Activated naive CD4-positive, alpha-beta T cell (primary cell): ENCODE data around the gene CBFB.
"Not testable (repeated sequence)": the region's sequence is repeated elsewhere in the genome, so short reads cannot be mapped to it uniquely, and the experiment has no call there.

Experiments
- DNase-seq, 4 experiments: peaks; one replicate each; lab custom pipeline; 2025; lab: John Stamatoyannopoulos, UW

Gene CBFB

DNA sequence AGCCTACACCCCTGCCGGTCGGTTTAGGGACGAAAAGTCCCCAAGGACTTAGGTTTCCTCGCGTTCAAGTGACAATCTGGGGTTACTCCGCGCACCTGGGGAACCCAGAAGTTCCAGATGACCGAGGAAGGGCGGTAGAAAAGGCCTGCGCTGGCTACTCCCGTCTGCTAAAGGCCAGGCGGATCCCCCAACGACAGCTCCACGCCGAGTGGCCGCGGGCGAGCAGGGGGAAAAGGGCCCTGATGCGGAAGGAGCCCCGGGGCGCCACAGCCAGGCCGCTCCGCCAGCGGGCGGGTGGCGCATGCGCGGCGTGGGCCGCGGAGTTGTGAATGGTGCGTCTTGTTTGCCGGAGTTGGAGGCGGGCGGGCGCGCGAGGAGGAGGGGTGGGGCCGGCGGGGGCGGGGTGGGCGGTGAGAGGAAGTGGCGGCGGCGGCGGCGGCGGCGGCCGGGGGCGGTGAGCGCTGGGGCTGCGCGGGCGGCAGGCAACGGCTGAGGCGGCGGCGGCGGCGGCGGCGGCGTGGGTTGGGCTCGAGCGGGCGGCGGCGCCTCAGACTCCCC lies at the start of gene CBFB:
Gene CBFB (plus strand): TSS at position 454 of the 558 bp plus-strand sequence. CDS start 259 bp downstream, outside the sequence.
- DNase-seq = peak; percentile 77 to 94 (median 84)

DNA sequence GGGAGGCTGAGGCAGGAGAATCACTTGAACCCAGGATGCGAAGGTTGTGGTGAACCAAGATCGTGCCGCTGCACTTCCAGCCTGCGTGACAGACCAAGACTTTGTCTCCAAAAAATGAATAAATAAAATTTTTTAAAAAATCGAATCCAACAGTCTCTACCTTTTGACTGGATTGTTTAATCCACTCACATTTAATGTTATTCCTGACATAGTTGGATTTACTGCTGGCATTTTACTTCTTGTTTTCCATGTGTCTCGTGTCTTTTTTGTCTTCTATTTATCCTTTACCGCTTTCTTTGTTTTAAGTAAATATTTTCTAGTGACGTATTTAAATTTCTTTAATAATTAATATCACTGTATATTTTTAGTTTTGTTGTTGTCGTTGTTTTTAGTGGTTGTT lies 45.9 kb upstream of the CBFB start:
- no peak for DNase-seq

DNA sequence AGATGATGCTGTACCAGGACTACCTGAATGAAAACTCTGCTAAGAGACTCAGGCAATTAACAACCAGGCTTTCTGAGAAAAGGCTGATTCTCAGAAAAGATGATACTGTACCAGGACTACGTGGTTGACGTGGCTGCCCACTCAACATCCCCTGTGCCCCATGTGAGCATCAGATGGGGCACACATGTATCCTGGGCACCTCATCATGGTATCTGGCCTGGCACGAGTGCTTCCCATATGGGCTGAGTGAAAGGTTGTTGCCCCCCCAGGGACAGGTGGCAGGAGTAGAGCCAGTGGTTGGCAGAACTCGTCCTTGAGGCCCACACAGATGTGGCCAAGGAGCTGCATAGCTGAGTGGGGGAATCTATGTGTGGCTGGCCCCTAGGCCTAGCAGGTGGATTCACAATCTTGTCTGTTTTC lies 44.0 kb upstream of the CBFB start:
- DNase-seq = no peak

GRCh38 chr16:66986559-66986958 lies 42.4 kb upstream of the CBFB start:
- DNase-seq = no peak

GRCh38 chr16:66988197-66988788 lies 40.7 kb upstream of the CBFB start, which contains the start of gene CES4A:
TSS of gene CES4A (plus strand) at chr16:66988589. CDS start at chr16:66988773, 184 bp downstream.
- DNase-seq = no peak

DNA sequence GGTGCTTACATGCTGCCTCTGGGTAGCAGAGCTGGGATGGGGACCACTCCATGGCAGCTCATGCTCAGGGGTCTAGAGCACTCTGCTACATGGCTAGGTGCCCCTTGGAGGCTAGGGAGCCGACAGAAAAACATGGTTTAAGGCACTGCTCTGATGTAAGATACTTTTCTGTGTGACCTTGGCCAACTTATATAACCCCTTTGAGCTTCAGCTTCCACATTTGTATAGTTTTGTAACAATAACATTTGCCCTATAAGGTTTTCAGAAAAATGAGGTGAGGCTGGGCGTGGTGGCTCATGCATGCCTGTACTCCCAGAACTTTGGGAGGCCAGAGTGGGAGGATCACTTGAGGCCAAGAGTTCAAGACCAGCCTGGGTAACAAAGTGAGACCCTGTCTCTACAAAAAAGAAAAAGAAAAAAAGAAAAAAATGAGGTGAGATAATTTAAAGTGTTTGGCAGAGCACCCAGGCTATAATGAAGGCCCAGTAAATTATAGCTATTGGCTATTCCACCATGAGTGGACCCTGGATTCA lies 37.3 kb upstream of the CBFB start:
- no peak for DNase-seq

GRCh38 chr16:66993558-66993957 lies 35.4 kb upstream of the CBFB start:
- DNase-seq = not testable (repeated sequence)

DNA sequence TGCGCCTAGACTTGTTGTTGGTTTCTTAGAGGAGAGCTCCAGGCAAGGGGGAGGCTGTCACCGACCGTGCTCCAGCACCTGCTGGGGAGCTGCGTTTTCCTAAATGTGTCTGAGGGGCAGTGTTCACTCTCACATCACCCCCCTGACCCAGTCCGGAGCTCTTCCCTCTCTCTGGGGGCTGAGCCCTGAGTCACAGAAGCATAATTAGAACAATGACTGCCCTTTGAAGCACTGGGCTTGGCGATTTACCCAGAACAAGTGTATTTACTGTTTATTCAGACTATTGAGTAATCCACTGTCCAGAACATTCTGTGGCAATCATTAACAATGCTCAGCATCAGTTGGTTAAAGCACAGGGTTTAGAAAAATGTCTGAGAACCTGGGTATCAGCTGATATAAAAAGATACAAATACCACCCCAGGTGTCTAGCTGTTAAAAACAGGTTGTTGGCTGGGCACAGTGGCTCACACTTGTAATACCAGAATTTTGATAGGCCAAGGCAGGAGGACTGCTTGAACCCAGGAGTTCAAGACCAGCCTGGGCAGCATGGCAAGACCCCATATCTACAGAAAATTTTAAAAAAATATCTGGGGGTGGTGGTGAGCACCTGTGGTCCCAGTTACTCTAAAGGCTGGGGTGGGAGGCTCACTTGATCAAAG lies 32.5 kb upstream of the CBFB start:
- DNase-seq = no peak

- no peak for DNase-seq
These were observed 32.0 kb upstream of the CBFB start for GRCh38 chr16:66996983-66997358.

DNA sequence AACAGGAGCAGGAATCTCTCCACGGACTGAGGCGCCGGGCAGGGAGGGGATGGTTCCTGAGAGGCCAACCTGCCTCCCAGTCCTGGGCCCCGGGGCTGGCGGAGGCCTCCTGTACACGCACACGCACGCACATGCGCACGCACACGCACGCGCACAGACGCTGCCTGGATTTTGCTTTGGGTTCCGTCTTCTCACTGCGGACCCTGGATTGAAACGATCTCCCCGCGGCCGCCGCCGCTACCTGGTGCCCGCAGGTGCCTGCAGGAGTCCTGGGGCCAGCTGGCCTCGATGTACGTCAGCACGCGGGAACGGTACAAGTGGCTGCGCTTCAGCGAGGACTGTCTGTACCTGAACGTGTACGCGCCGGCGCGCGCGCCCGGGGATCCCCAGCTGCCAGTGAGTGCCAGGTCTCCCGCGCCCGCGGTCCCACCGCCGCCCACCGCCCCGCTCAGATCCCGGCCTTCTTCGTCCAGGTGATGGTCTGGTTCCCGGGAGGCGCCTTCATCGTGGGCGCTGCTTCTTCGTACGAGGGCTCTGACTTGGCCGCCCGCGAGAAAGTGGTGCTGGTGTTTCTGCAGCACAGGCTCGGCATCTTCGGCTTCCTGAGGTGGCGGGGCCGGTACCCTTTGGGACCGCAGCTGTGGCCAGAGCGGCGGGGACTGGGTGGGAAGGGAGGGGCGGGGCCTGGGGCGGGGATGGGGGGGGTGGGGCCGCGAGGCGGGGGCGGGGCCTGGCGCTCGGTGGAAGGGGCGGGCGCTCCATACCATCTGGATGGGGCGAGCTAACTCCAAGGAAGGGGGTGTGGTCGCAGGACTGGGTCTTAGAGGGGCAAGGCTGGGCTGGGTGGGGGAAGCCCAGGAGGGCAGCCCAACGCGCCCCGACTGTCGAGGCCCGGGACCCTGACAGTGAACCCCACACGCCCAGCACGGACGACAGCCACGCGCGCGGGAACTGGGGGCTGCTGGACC lies 28.3 kb upstream of the CBFB start:
- DNase-seq = peak; percentile 13 to 53 (median 26)

DNA sequence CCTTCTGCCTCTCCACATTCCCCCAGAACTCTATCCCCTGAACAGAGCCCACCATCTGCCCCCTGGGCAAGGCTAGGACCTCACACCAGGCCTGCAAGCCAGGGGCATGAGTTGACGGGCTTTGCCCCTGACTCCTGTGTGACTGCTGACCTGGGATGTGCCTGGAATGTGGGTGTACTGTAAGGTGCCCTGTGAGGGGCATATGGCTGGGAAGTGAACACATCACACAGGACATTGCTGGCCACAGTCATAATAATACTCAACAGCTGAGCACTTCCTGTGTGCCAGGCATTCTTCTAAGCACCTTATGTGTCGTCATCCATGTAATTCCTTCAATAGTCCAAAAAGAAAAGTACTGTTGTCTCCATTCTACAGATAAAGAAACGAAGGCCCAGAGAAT lies 27.2 kb upstream of the CBFB start:
- no peak for DNase-seq

GRCh38 chr16:67006930-67007658 lies 21.9 kb upstream of the CBFB start:
- DNase-seq = no peak

DNA sequence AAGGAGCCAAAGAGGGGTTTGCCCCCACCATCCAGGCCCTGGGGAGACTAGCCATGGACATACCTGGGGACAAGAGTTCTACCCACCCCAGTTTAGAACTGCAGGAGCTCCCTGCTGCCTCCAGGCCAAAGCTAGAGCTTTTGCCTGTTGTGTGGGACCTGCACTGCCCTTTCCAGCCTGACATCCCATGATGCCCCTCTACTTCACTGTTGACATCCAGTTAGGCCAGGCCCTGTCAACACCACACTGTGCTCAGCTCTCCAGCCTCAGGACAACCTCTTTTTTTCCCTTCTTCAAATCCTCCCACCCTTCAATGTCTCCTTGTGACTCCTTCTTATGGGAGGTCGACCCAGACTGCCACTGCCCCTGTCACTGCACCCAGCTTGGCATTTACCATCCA lies 19.8 kb upstream of the CBFB start:
- no peak for DNase-seq

DNA sequence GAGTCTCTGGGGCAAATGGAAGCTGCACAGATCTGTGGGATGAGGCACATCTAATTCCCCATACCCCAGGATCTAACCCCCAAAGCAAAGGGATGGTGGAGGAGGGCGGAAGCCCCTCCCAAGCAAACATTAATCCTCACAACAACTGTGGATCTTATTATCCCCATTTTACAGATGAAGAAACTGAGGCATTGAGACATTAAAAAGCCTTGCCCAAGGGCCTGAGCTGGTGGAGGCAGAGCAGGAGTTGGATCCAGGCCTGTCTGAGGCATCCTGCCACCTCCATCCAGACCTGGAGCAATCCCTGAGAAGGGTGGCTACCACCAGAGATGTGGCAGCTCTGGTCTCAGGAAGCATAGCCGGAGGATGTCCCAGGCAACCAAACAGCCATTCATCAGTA lies 17.7 kb upstream of the CBFB start:
- no peak for DNase-seq

DNA sequence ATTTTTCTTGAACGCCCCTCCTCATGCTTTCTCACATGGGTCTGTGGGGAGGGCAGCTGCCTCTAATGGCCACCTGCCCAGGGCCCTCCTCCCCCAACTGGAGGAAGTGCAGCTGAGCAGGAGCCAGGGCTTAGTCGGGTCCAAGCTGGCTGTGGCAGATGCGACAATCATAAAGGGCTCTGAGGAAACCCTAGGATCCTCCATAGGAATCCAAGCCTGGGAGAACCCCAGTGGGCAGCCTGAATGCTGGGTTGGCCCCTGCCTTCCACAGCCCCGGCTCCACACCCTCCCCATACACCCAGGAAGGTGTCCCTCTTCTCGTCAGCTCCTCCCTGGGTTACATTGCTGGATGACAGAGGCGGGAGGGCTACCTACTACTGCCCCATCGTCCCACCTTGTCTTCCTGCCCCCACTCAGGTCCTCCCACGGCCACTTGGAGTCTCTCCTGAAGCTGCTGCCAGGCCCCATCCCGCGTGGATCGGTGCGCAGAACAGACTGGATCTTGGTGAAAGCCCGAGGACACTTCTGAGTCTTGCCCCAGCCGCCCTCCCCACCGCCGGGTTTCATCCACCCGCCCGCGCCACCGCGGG lies 15.6 kb upstream of the CBFB start:
- no peak for DNase-seq

- peak; percentile 10 to 46 (median 20) for DNase-seq
These were observed 14.9 kb upstream of the CBFB start for GRCh38 chr16:67013823-67014633.

DNA sequence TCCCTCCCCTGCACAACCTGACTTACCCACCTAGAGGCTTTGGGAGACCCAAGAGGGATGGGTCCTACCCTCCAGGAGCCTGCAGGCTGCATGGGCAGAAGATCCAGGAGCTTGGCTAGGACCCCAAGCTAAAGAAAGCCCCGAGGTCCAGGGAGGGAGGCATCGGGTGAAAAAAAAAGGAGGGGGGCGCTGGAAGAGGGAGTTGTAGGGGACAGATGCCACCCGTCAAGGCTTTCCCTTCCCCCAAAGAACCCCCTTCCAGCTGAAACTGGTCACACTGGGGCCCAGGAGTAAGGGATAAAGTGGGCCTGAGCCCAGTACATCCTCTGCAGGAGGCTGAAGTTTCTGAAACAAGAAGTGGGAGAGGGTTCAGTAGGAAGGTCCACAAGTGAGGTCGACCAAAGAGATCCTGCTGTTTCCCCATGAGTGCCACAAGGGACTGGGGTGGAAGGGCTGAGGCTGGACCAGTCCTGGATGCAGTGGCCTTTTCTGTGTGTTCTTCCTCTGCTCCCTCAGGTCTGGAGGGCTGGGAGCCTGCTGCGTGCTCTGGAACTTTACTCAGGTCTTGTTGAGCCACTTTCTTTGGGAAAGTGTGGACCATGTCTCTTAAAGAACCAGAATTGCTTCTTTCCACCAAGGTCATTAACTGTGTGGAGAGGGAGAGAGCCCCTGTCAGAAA lies 14.2 kb upstream of the CBFB start:
- no peak for DNase-seq

DNA sequence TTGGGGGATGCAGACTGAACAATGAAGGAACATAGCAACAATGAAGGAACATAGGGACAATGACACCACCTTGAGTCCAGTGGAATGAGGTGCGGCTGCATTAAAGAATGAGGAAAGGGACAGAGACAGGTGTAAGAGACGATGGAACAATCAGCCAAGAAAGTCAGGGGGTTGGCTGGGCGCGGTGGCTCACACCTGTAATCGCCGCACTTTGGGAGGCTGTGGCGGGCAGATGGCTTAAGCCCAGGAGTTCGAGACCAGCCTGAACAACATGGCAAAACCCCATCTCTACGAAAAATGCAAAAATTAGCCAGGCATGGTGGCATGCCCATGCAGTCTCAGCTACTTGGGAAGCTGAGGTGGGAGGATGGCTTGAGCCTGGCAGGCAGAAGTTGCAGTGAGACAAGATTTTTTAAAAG lies 13.6 kb upstream of the CBFB start:
- no peak for DNase-seq

DNA sequence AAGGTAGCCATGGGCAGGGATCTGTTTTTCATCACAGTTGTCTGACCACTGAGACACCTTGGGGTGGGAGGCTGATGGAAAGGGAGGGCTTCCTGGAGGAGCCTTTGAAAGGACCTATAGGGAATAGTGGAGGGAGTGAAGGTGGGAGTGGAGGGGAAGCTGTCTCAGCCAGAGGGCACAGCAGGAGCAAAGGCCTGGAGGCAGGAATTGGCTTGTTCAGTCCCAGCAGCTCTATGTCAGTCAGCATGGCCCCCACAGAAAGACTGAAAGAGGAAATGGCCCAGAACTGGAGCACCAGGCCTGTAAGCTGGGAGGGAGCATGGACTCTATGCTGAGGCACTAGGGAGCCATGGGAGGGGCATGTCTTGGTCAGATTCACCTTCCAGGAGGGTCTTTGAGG lies 12.8 kb upstream of the CBFB start:
- DNase-seq = no peak
